GM19099 (cell line): Measurements from ENCODE around the gene ANO9.

ENCODE experiments used
- POLR2A ChIP-seq: IDR thresholded peaks from 3 replicates; pipeline ENCODE4 v1.6.1; 2011; ENCODE audit warnings: low read depth; ENCODE audit not compliant: insufficient read length; ENCODE audit errors: extremely low read depth

The ANO9 gene

GRCh38 chr11:441418-442274 lies at the start of gene ANO9:
ANO9 (minus strand) TSS chr11:442011; CDS start chr11:441926, 85 bp downstream.
- peak; percentile 58 for TF ChIP-seq POLR2A

DNA sequence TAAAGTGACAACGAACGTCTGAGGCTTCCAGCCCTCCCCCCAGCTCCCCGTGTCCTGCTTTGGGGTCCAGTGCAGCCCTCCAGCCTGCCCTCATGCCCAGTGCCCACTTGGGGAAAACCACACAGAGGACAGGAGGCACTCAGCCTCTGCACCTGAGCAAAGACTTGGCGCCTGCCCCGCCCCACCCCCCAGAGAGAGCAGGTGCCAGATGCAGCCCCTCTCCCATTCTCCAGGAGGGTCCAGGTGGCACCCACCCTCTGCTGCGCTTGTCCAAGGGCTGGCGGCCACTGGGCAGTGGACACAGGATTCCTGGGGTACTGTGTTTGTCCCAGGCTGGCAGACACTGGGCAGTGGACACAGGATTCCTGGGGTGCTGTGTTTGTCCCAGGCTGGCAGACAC lies 49.5 kb upstream of the ANO9 start:
- TF ChIP-seq POLR2A: no peak

DNA sequence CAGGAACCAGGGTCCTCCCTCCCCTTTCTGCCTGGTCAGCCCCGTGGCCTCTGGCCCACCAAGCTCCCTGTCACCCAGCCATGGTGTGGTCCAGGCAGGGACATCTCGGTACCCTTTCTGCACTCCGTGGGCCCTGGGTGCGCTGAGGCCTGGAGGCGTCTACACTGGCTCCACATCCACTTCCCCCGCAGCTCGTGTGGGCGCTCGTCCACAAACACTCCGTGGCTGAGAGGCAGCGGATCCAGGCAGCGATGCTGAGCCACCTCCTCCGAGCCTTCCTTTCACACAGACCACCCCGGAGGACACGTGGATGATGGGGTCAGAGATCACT lies 49.1 kb upstream of the ANO9 start:
- TF ChIP-seq POLR2A: no peak

- no peak for TF ChIP-seq POLR2A
Measured at GRCh38 chr11:490186-490929, 48.5 kb upstream of the ANO9 start.

DNA sequence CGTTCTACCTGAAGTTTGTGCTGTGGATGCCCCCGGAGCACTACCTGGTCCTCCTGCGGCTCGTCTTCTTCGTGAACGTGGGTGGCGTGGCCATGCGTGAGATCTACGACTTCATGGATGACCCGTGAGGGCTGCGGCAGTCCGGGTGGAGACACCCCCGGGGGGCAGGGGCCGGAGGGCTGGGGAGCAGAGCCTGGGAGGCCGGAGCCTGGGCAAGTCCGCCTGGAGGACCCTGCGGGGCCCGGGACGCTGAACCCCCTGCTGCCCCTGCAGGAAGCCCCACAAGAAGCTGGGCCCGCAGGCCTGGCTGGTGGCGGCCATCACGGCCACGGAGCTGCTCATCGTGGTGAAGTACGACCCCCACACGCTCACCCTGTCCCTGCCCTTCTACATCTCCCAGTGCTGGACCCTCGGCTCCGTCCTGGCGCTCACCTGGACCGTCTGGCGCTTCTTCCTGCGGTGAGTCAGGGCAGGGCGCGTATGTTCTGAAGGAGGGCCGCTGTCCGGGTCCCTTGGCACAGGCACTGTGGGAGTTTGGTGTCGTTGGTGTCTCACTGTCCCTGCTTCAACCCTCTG lies 47.9 kb upstream of the ANO9 start:
- no peak for TF ChIP-seq POLR2A

DNA sequence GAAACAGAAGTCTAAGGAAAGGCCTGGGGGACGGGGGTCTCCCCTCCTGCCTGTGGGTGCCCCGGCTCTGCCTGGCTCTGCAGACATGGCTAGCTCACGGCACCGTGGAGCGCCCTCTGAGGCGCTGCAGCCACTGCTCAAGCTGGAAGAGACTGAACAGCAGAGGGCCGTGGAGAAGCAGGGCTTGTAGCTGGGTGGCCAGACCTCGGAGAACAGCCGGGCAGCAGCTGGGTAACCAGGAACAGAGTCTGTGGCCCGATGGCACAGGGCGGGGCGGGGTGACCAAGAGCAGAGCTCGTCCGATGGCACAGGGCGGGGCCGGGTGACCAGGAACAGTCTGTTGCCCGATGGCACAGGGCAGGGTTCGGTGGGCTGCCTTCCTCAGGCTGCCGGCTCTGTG lies 47.2 kb upstream of the ANO9 start:
- TF ChIP-seq POLR2A: no peak

- TF ChIP-seq POLR2A: no peak
Measured at GRCh38 chr11:488579-488978, 46.8 kb upstream of the ANO9 start.

GRCh38 chr11:488062-488461 lies 46.3 kb upstream of the ANO9 start:
- no peak for TF ChIP-seq POLR2A

GRCh38 chr11:487571-488021 lies 45.8 kb upstream of the ANO9 start:
- no peak for TF ChIP-seq POLR2A

GRCh38 chr11:486189-486588 lies 44.4 kb upstream of the ANO9 start:
- TF ChIP-seq POLR2A: no peak

GRCh38 chr11:484616-485015 lies 42.8 kb upstream of the ANO9 start:
- no peak for TF ChIP-seq POLR2A

DNA sequence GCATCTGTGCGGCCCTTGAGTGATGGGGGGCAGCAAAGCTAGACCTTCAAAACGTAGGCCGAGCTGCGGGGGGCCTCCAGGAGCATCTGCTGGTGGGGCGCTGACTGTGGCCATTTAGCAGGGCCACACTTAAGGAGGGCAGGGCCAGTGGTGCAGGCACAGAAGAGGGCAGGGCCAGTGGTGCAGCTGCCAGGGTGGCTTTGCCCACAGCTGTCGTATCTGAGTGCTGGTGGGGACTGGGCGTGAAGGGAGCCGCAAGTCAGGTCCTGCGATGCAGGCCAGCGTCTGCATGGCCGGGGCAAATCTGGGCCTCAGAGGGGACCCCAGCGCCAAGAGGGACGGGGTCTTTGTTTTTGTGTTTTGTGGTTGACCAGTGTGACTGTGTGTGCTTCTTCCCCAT lies 37.5 kb upstream of the ANO9 start:
- TF ChIP-seq POLR2A: no peak

DNA sequence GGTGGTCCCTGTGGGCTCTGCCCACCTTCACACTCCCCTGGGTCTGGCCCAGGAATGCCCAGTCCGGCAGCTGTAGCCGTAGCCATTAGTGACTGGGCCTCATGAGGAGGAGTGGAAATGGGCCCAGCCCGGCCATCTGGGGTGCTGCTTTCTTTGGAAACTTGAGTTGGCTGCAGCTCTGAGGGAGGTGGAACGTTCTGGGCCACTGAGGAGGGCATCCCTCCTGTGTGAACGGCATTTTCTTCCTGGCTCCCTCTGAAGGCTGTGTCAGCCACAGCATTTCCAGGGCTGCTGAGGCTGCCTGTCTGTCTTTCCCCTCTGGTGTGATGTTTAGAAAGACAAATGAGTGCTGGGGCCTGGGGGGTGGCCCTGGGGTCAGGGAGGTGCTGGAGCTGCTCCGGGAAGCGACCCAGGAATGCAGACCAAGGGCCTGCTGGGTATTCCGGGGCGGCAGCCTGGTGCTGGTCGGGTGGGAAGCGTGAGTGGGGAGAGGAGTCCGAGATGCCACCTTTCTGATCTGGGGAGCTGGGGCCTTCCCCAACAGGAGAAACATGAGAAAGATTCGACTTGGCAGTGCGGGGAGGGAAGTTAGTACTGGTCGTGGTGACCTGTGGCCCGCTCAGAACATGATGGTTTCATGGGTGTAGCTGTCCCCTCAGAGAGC lies 35.4 kb upstream of the ANO9 start:
- TF ChIP-seq POLR2A: no peak

GRCh38 chr11:476416-476815 lies 34.6 kb upstream of the ANO9 start:
- no peak for TF ChIP-seq POLR2A

GRCh38 chr11:475941-476340 lies 34.1 kb upstream of the ANO9 start:
- TF ChIP-seq POLR2A: no peak

GRCh38 chr11:474914-475506 lies 33.2 kb upstream of the ANO9 start:
- no peak for TF ChIP-seq POLR2A
